MCF 10A (cell line): Measurements from ENCODE around the gene CA6. TPM values are rescaled to one million over a fixed set of nuclear protein-coding genes. Genes with fewer than 3 reads are reported as not detected.
"Not testable (repeated sequence)": the region's sequence is repeated elsewhere in the genome, so short reads cannot be mapped to it uniquely, and the experiment has no call there.

Experiments used
- BruUV-seq: library from RNA; stranded (reverse); fragments of 400-500 nt; replicated peaks from 2 replicates; lab custom pipeline; 2021; lab: Mats Ljungman, UMichigan
- CTCF ChIA-PET: fragments of 300-600 bp; sonication (Branson Sonifier 250); formaldehyde crosslinking; extraction: SDS; loops from one replicate; lab custom pipeline; 2021; ENCODE audit warnings: antibody characterized with exemption, inconsistent platforms; lab: Yijun Ruan, JAX
- POLR2A ChIA-PET: fragments of 300-600, 350-650 bp; sonication (Branson Sonifier 250); formaldehyde crosslinking; extraction: SDS; loops from one replicate; lab custom pipeline; 2020; ENCODE audit warnings: antibody characterized with exemption, inconsistent platforms; lab: Yijun Ruan, JAX
- DNase-seq: peaks from one replicate; pipeline ENCODE4 v3.0.0-alpha.2; 2018; ENCODE audit not compliant: unreplicated experiment
- H3K27ac Mint-ChIP-seq: one replicate; pipeline ENCODE4 v1.8.0; 2022; ENCODE audit warnings: mild to moderate bottlenecking, low read depth, mixed read lengths; ENCODE audit not compliant: unreplicated experiment
- H3K27me3 Mint-ChIP-seq: one replicate; pipeline ENCODE4 v1.8.0; 2022; ENCODE audit warnings: mixed read lengths; ENCODE audit not compliant: insufficient read depth, unreplicated experiment
- H3K36me3 Mint-ChIP-seq: one replicate; pipeline ENCODE4 v1.8.0; 2022; ENCODE audit warnings: mild to moderate bottlenecking, moderate library complexity, mixed read lengths; ENCODE audit not compliant: insufficient read depth, unreplicated experiment
- H3K4me1 Mint-ChIP-seq: one replicate; pipeline ENCODE4 v1.8.0; 2022; ENCODE audit warnings: mixed read lengths; ENCODE audit not compliant: insufficient read depth, unreplicated experiment
- H3K4me3 Mint-ChIP-seq: one replicate; pipeline ENCODE4 v1.8.0; 2022; ENCODE audit warnings: mild to moderate bottlenecking, moderate library complexity, mixed read lengths; ENCODE audit not compliant: unreplicated experiment
- H3K9me3 Mint-ChIP-seq: one replicate; pipeline ENCODE4 v1.8.0; 2022; ENCODE audit warnings: mixed read lengths; ENCODE audit not compliant: unreplicated experiment
- intact Hi-C: fragments of 100-400 bp; cut with micrococcal nuclease; formaldehyde crosslinking; loops from 2 replicates; pipeline ENCODE4 v1.14.1; 2022
- total RNA-seq: library from RNA; stranded (reverse); gene quantifications from 2 replicates; pipeline ENCODE4 v1.2.3, GENCODE V29; 2022
- TF ChIP-seq, protein P1 (sequence below): fragments of 200-600 bp; IDR thresholded peaks from one replicate; pipeline ENCODE4 v1.8.0; 2022; ENCODE audit warnings: antibody characterized with exemption, mild to moderate bottlenecking; ENCODE audit not compliant: unreplicated experiment

CA6 gene
- total RNA-seq, 1 experiment from 2014 or later, result not detected

DNA sequence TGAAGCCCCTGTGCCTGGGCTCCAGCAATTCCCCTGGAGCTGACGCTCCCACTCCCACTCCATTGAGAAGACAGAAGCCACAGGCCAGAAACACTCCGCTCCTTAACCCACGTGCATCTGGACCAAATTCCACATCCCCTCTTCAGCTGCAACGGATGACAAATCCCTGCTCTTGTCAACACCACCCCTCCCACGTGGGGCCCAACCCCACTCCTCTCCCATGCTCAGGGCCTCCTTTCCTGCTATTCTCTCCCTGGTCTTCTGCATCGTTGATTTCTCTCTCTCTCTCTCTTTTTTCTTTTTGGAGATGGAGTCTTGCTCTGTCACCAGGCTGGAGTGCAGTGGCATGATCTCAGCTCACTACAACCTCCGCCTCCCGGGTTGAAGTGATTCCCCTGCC lies 18.3 kb downstream of the CA6 start:
- no peak for DNase-seq
- ChIA-PET POLR2A (interaction anchor here (0.7 to 1.5 kb wide), 3 partner anchors 8 to 22 kb away, joined by 3 to 6 read pairs (median 4); no protein-coding TSS in a partner anchor), CTCF (interaction anchor here (0.7 to 1.8 kb wide), 3 partner anchors 10 to 138 kb away, joined by 3 to 14 read pairs (median 3); no protein-coding TSS in a partner anchor)
- intact Hi-C loops, result loop anchor here (1.0 kb wide), 1 partner anchor 46 kb away; no protein-coding TSS in a partner anchor
- BruUV-seq, result no TSS peak
- Mint-ChIP-seq H3K4me3 (no peak overlapping the region), H3K36me3 (no peaks in the 10 kb centered on the region), H3K9me3 (peaks cover 6% of the 10 kb centered on the region), H3K27me3 (no peaks in the 10 kb centered on the region), H3K4me1 (no peaks in the 10 kb centered on the region), H3K27ac (no peak overlapping the region)
- TF ChIP-seq, protein P1, sequence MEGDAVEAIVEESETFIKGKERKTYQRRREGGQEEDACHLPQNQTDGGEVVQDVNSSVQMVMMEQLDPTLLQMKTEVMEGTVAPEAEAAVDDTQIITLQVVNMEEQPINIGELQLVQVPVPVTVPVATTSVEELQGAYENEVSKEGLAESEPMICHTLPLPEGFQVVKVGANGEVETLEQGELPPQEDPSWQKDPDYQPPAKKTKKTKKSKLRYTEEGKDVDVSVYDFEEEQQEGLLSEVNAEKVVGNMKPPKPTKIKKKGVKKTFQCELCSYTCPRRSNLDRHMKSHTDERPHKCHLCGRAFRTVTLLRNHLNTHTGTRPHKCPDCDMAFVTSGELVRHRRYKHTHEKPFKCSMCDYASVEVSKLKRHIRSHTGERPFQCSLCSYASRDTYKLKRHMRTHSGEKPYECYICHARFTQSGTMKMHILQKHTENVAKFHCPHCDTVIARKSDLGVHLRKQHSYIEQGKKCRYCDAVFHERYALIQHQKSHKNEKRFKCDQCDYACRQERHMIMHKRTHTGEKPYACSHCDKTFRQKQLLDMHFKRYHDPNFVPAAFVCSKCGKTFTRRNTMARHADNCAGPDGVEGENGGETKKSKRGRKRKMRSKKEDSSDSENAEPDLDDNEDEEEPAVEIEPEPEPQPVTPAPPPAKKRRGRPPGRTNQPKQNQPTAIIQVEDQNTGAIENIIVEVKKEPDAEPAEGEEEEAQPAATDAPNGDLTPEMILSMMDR, result no peak

DNA sequence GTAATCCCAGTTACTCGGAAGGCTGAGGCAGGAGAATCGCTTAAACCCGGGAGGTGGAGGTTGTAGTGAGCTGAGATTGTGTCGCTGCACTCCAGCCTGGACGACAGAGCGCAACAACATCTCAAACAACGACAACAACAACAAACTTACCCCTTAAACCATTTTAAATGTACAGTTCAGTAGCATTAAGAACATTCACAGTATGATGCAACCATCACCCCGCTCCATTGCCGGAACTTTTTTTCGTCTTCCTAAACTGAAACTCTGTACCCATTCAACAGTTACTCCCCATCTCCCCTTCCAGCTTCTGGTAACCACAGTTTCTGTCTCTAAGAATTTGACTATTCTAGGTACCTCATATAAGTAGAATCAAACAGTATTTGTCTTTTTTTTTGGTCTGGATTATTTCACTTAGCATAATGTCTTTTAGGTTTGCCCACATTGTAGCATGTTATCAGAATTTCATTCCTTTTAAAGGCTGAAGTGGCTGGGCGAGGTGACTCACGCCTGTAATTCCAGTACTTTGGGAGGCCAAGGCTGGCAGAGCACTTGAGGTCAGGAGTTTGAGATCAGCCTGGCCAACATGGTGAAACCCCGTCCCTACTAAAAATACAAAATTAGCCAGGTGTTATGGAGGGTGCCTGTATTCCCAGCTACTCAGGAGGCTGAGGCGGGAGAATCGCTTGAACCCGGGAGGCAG lies 19.6 kb downstream of the CA6 start:
- intact Hi-C loops, result no loop called here
- no peaks in the 10 kb centered on the region for H3K4me1 Mint-ChIP-seq
- ChIA-PET CTCF (no interaction called here), POLR2A (no interaction called here)
- H3K27me3 Mint-ChIP-seq, result no peaks in the 10 kb centered on the region
- H3K27ac Mint-ChIP-seq, result no peak overlapping the region
- DNase-seq, result no peak
- no TSS peak for BruUV-seq
- no peaks in the 10 kb centered on the region for H3K36me3 Mint-ChIP-seq
- TF ChIP-seq, protein P1, result no peak
- peaks cover 4% of the 10 kb centered on the region for H3K9me3 Mint-ChIP-seq
- no peak overlapping the region for H3K4me3 Mint-ChIP-seq

DNA sequence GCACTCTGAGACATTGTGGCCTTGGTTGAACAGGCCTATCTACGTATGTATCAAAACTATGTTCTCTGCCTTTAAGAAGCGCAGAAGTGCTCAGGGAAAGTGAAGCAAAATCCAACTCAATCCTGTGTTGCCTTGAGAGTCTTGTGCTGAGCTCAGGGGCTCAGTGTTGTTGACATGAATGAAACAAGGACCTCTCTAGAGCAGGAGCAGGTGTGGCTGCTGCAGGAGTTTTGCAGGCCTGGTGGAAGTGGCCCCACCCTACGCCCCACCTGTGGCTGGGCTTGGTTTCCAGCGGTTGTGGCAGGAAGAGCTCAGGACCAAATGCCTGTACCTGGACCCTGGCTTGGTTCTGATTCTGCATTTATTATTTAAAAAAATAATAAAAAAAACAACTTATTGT lies 20.9 kb downstream of the CA6 start:
- Mint-ChIP-seq H3K9me3 (no peaks in the 10 kb centered on the region), H3K4me1 (no peaks in the 10 kb centered on the region), H3K4me3 (no peak overlapping the region), H3K36me3 (no peaks in the 10 kb centered on the region), H3K27ac (no peak overlapping the region), H3K27me3 (no peaks in the 10 kb centered on the region)
- TF ChIP-seq, protein P1, result no peak
- DNase-seq, result no peak
- no TSS peak for BruUV-seq
- intact Hi-C loops, result no loop called here
- ChIA-PET CTCF (no interaction called here), POLR2A (no interaction called here)

DNA sequence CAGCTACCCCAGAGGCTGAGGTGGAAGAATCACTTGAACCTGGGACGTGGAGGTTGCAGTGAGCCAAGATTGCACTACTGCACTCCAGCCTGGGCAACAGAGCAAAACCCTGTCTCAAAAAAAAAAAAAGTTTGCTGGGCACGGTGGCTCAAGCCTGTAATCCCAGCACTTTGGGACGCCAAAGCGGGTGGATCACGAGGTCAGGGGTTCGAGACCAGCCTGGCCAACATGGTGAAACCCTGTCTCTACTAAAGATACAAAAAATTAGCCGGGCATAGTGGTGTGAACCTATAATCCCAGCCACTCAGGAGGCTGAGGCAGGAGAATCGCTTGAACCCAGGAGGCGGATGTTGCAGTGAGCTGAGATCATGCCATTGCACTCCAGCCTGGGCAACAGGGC lies 23.2 kb downstream of the CA6 start:
- BruUV-seq, H3K4me3 Mint-ChIP-seq, H3K4me1 Mint-ChIP-seq, POLR2A ChIA-PET, H3K9me3 Mint-ChIP-seq, H3K27me3 Mint-ChIP-seq, intact Hi-C loops, H3K36me3 Mint-ChIP-seq, DNase-seq, H3K27ac Mint-ChIP-seq: not testable (repeated sequence)
- CTCF ChIA-PET, result interaction anchor here (0.6 to 0.8 kb wide), 2 partner anchors 62 to 120 kb away, joined by 3 read pairs; no protein-coding TSS in a partner anchor
